GM06990 (cell line): Measurements from ENCODE around the gene POU2AF3.
"Not testable (repeated sequence)": the region's sequence is repeated elsewhere in the genome, so short reads cannot be mapped to it uniquely, and the experiment has no call there.

ENCODE experiments used
- DNase-seq: peaks from one replicate; pipeline ENCODE4 v3.0.0-alpha.2; 2011; ENCODE audit not compliant: insufficient read length; ENCODE audit errors: extremely low read depth
- H3K27me3 ChIP-seq: replicated peaks from 2 replicates; pipeline ENCODE4 v1.6.0; 2011; ENCODE audit warnings: low read length; ENCODE audit not compliant: control insufficient read depth, insufficient read depth
- H3K36me3 ChIP-seq: 2 replicates; pipeline ENCODE4 v1.5.1; 2011; ENCODE audit warnings: low read length; ENCODE audit not compliant: control insufficient read depth, insufficient read depth
- H3K4me3 ChIP-seq: replicated peaks from 2 replicates; pipeline ENCODE4 v1.5.1; 2011; ENCODE audit warnings: low read depth, mild to moderate bottlenecking, control low read depth, low read length
- TF ChIP-seq, protein P1 (sequence below): IDR thresholded peaks from 2 replicates; pipeline ENCODE4 v1.5.1; 2011; ENCODE audit warnings: low read length, control low read depth, mild to moderate bottlenecking, inconsistent platforms; ENCODE audit not compliant: insufficient read depth, poor library complexity, severe bottlenecking

The POU2AF3 gene

DNA sequence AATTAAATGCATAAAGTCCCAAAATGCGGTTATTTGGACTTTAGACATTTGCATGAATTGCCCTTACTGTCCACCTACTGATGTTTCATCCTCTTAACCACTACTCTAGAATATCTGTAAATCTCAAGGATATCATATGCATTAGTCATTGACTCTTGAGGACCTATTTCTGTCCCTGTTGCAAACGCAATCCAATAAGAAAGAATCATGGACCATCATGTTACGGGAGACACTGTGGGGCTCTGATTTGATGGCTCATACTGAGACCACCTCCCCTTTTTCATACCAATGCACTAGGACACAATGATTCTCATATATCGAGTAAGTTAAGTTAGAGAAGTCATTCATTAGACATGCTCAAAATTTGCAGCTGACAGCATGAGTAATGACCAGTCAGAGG is 38.5 kb upstream of the POU2AF3 start:
- TF ChIP-seq, protein P1, sequence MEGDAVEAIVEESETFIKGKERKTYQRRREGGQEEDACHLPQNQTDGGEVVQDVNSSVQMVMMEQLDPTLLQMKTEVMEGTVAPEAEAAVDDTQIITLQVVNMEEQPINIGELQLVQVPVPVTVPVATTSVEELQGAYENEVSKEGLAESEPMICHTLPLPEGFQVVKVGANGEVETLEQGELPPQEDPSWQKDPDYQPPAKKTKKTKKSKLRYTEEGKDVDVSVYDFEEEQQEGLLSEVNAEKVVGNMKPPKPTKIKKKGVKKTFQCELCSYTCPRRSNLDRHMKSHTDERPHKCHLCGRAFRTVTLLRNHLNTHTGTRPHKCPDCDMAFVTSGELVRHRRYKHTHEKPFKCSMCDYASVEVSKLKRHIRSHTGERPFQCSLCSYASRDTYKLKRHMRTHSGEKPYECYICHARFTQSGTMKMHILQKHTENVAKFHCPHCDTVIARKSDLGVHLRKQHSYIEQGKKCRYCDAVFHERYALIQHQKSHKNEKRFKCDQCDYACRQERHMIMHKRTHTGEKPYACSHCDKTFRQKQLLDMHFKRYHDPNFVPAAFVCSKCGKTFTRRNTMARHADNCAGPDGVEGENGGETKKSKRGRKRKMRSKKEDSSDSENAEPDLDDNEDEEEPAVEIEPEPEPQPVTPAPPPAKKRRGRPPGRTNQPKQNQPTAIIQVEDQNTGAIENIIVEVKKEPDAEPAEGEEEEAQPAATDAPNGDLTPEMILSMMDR, result no peak
- no peaks in the 10 kb centered on the region for H3K27me3 ChIP-seq
- no peak overlapping the region for H3K4me3 ChIP-seq
- no peak for DNase-seq
- no peaks in the 10 kb centered on the region for H3K36me3 ChIP-seq

GRCh38 chr11:111260811-111261210 is 37.5 kb upstream of the POU2AF3 start:
- no peaks in the 10 kb centered on the region for H3K36me3 ChIP-seq
- DNase-seq, result no peak
- H3K27me3 ChIP-seq, result no peaks in the 10 kb centered on the region
- TF ChIP-seq, protein P1, result no peak
- H3K4me3 ChIP-seq, result no peak overlapping the region

DNA sequence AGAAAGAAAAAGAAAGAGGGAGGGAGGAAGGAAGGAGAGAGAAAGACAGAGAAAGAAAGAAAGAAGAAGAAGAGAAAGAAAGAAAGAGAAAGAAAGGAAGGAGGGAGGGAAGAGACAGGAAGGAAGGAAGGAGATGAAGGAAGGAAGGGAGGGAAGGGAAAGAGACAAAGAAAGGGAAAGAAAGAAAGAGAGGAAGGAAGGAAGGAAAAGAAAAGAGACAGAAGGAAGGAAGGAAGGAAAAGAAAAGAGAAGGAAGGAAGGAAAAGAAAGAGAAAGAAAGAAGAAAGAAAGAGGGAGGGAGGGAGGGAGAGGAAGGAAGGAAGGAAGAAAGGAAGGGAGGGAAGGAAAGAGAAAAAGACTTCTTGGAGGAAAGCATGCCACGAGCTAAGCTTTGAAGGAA is 33.7 kb upstream of the POU2AF3 start:
- Histone ChIP-seq H3K36me3 (no peaks in the 10 kb centered on the region), H3K27me3 (no peaks in the 10 kb centered on the region), H3K4me3 (no peak overlapping the region)
- TF ChIP-seq, protein P1, result no peak
- DNase-seq, result no peak

GRCh38 chr11:111265421-111265820 is 32.9 kb upstream of the POU2AF3 start:
- Histone ChIP-seq H3K4me3 (no peak overlapping the region), H3K27me3 (no peaks in the 10 kb centered on the region), H3K36me3 (no peaks in the 10 kb centered on the region)
- TF ChIP-seq, protein P1, result no peak
- DNase-seq, result no peak

GRCh38 chr11:111268303-111268702 is 30.0 kb upstream of the POU2AF3 start:
- not testable (repeated sequence) for H3K27me3 ChIP-seq, DNase-seq, H3K4me3 ChIP-seq, H3K36me3 ChIP-seq

DNA sequence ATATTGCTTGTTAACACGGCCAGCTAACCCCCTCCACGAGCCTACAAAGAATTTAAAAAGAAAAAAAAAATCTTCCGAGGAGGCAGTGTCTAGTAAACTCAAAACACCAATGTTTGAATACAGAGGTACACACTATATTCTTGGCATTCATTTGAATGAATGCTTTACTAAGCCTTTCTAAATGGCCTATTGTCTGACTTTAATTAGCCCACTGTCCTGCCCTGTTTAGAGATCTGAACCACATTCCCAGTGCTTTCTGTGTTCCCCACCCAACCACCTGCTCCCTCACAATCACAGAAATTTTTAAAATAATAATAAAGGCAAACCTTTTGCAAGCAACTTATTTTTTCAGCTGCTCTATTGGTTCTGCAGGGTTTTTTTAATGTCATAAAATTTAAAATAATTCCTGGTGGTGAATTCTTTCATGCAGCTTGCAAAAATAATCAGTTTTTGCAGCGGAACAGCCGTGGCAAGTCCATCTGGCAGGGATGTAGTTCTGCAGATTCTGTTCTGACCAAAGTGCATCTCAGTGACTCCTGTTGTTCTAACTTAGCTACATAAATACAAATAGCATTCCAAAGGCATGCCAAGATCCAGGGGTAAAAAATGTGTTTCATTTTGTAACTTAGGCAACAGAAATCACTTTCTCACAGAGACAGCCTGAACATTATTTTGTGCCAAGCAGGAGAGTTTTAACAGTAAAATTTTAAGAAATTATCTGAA is 29.0 kb upstream of the POU2AF3 start:
- H3K36me3 ChIP-seq, result no peaks in the 10 kb centered on the region
- no peaks in the 10 kb centered on the region; the same call in 1 of the 2 replicates for H3K27me3 ChIP-seq
- TF ChIP-seq, protein P1, result no peak
- no peak overlapping the region for H3K4me3 ChIP-seq
- no peak for DNase-seq
